Panc1 (cell line): Measurements from ENCODE around the gene GALP. TPM values are rescaled to one million over a fixed set of nuclear protein-coding genes. Genes with fewer than 3 reads are reported as not detected.

Experiments
- ATAC-seq: fragments of 200-7000 bp; cut with Tn5 transposase; 2 replicates; pipeline ENCODE4 v1.9.1; 2020; ENCODE audit warnings: mild to moderate bottlenecking, moderate library complexity
- BruUV-seq: library from RNA; stranded (reverse); fragments of 400-500 nt; replicated peaks from 2 replicates; lab custom pipeline; 2021; lab: Mats Ljungman, UMichigan
- CTCF ChIA-PET: fragments of 300-600 bp; sonication (Branson Sonifier 250); formaldehyde crosslinking; loops from one replicate; lab custom pipeline; 2022; ENCODE audit warnings: antibody characterized with exemption; lab: Charles Lee
- POLR2A ChIA-PET: fragments of 300-600 bp; sonication (Branson Sonifier 250); formaldehyde crosslinking; loops from one replicate; lab custom pipeline; 2022; ENCODE audit warnings: antibody characterized with exemption; lab: Charles Lee
- DNase-seq: peaks from one replicate; pipeline ENCODE4 v3.0.0-alpha.2; 2010; ENCODE audit warnings: low read depth, low spot score
- H3K27ac ChIP-seq: 2 replicates; pipeline ENCODE4 v1.5.1; 2011; ENCODE audit warnings: mild to moderate bottlenecking, low read length, inconsistent platforms
- H3K27me3 ChIP-seq: fragments of 200-500 bp; sonication (Bioruptor generic); 2 replicates; pipeline ENCODE4 v1.6.0; 2014; ENCODE audit warnings: low read length, inconsistent platforms; ENCODE audit not compliant: control insufficient read depth, insufficient read depth
- H3K36me3 ChIP-seq: fragments of 200-500 bp; sonication (Bioruptor generic); 2 replicates; pipeline ENCODE4 v1.5.1; 2014; ENCODE audit warnings: inconsistent platforms, mild to moderate bottlenecking, low read length, moderate library complexity; ENCODE audit not compliant: control insufficient read depth, insufficient read depth
- H3K4me1 ChIP-seq: 2 replicates; pipeline ENCODE4 v1.5.1; 2011; ENCODE audit warnings: inconsistent platforms, mild to moderate bottlenecking, low read length, moderate library complexity; ENCODE audit not compliant: control insufficient read depth, insufficient read depth
- H3K4me3 ChIP-seq, 2 experiments: 2 replicates each; pipeline ENCODE4 v1.5.1; 2011 to 2012; ENCODE audit warnings: low read depth in 2 of 2, low read length in 2 of 2, mild to moderate bottlenecking in 2 of 2, inconsistent platforms in 1 of 2, moderate library complexity in 1 of 2
- H3K9me3 ChIP-seq: fragments of 200-500 bp; sonication (Bioruptor generic); 2 replicates; pipeline ENCODE4 v1.5.1; 2014; ENCODE audit warnings: low read depth, mild to moderate bottlenecking, inconsistent platforms, low read length, moderate library complexity; ENCODE audit not compliant: control insufficient read depth, insufficient read depth
- CTCF ChIP-seq: fragments of 450-650 bp; IDR thresholded peaks from 2 replicates; pipeline ENCODE4 v1.5.1; 2017; ENCODE audit warnings: mild to moderate bottlenecking
- POLR2AphosphoS5 ChIP-seq: IDR thresholded peaks from 2 replicates; pipeline ENCODE4 v1.6.1; 2012; ENCODE audit warnings: mild to moderate bottlenecking, low read depth, low read length, moderate library complexity
- REST ChIP-seq, 2 experiments: IDR thresholded peaks; 2 replicates each; pipeline ENCODE4 v1.6.1; 2011 to 2012; ENCODE audit warnings: low read depth in 2 of 2, control low read depth in 1 of 2, low read length in 1 of 2, mild to moderate bottlenecking in 1 of 2, moderate library complexity in 1 of 2; ENCODE audit not compliant: insufficient read depth in 1 of 2
- SIN3A ChIP-seq: IDR thresholded peaks from 2 replicates; pipeline ENCODE4 v1.6.1; 2012; ENCODE audit warnings: low read depth, mild to moderate bottlenecking, low read length, moderate library complexity, borderline replicate concordance; ENCODE audit not compliant: insufficient read depth
- TCF7L2 ChIP-seq: IDR thresholded peaks from 2 replicates; pipeline ENCODE4 v1.6.1; 2011; ENCODE audit warnings: mild to moderate bottlenecking, low read depth, low read length, inconsistent platforms
- in situ Hi-C: cut with HindIII; loops from 2 replicates; pipeline ENCODE4 v1.10.0; 2016; ENCODE audit warnings: low sequenced_read_pairs, low pct_unique_long_range_greater_than_20kb
- intact Hi-C: fragments of 100-400 bp; cut with micrococcal nuclease; formaldehyde crosslinking; loops from one replicate; pipeline ENCODE4 v1.10.0; 2022; ENCODE audit not compliant: unreplicated experiment
- total RNA-seq: library from RNA; stranded (reverse); gene quantifications from one replicate; pipeline ENCODE4 v1.2.1, GENCODE V29; 2021; ENCODE audit not compliant: unreplicated experiment

GALP gene
- total RNA-seq, 1 experiment from 2014 or later = not detected

GRCh38 chr19:56132316-56132822 is 43.4 kb upstream of the GALP start:
- Histone ChIP-seq H3K4me1 (0 out of 2 replicates have a peak, but pooled peaks cover 2% of the 10 kb centered on the region), H3K9me3 (no peaks in the 10 kb centered on the region), H3K4me3 (no peak overlapping the region), H3K36me3 (no peaks in the 10 kb centered on the region), H3K27me3 (no peaks in the 10 kb centered on the region), H3K27ac (0 out of 2 replicates have a peak overlapping the region, but pooled peaks have one; percentile 35)
- intact Hi-C loops (no loop called here), in situ Hi-C loops (no loop called here)
- CTCF ChIA-PET = no interaction called here
- no peak for ATAC-seq
- POLR2A ChIA-PET = no interaction called here
- DNase-seq = no peak
- no TSS peak for BruUV-seq
- no peak for TF ChIP-seq REST (IDR thresholded peaks at IDR 0.05; ENCODE audit: insufficient read depth in 1 of 2, low read depth in 2 of 2, low read length in 1 of 2)

- DNase-seq (no peak), ATAC-seq (peak; percentile 59; the same call in 1 of the 2 replicates)
- no peak for TF ChIP-seq CTCF
- no peak for TF ChIP-seq POLR2AphosphoS5
- TF ChIP-seq REST (IDR thresholded peaks at IDR 0.05; ENCODE audit: insufficient read depth in 1 of 2, low read depth in 2 of 2, low read length in 1 of 2) = no peak
- no peak for TF ChIP-seq TCF7L2
- TF ChIP-seq SIN3A = no peak
- BruUV-seq = no TSS peak
- in situ Hi-C loops = no loop called here
- ChIA-PET POLR2A (no interaction called here), CTCF (no interaction called here)
- intact Hi-C loops = no loop called here
- no peaks in the 10 kb centered on the region for H3K9me3 ChIP-seq
- H3K27me3 ChIP-seq = no peaks in the 10 kb centered on the region
- no peaks in the 10 kb centered on the region for H3K36me3 ChIP-seq
- no peak overlapping the region for H3K27ac ChIP-seq
- no peak overlapping the region for H3K4me3 ChIP-seq
- 0 out of 2 replicates have a peak, but pooled peaks cover 2% of the 10 kb centered on the region for H3K4me1 ChIP-seq
Measured at GRCh38 chr19:56133858-56134653, 41.8 kb upstream of the GALP start.
